ENCODE measurements around the gene VEPH1.

Gene VEPH1

GRCh38 chr3:157294491-157294890 is 208.7 kb downstream of the VEPH1 start:
- DNase-seq = no peak

GRCh38 chr3:157290766-157291165 is 212.4 kb downstream of the VEPH1 start:
- no peak for DNase-seq

GRCh38 chr3:157285966-157286365 is 217.2 kb downstream of the VEPH1 start:
- no peak for DNase-seq

- DNase-seq = no peak
Measured at GRCh38 chr3:157285141-157285540, 218.1 kb downstream of the VEPH1 start.

GRCh38 chr3:157284688-157285087 is 218.5 kb downstream of the VEPH1 start:
- no peak for DNase-seq

GRCh38 chr3:157282261-157283191 is 220.7 kb downstream of the VEPH1 start:
- no peak for DNase-seq

- no peak for DNase-seq
Measured at GRCh38 chr3:157280786-157281185, 222.4 kb downstream of the VEPH1 start.

GRCh38 chr3:157280354-157280753 is 222.9 kb downstream of the VEPH1 start:
- DNase-seq = no peak

- DNase-seq = no peak
Measured at GRCh38 chr3:157279237-157279636, 224.0 kb downstream of the VEPH1 start.

GRCh38 chr3:157276801-157277200 is 226.4 kb downstream of the VEPH1 start:
- DNase-seq = no peak

- no peak for DNase-seq
Measured at GRCh38 chr3:157275832-157276231, 227.4 kb downstream of the VEPH1 start.

- no peak for DNase-seq
Measured at GRCh38 chr3:157274644-157275137, 228.5 kb downstream of the VEPH1 start.

- no peak for DNase-seq
Measured at GRCh38 chr3:157271283-157271882, 231.8 kb downstream of the VEPH1 start.

- no peak for DNase-seq
Measured at GRCh38 chr3:157268026-157268425, 235.2 kb downstream of the VEPH1 start.

- DNase-seq = no peak
Measured at GRCh38 chr3:157265931-157266330, 237.3 kb downstream of the VEPH1 start.

- DNase-seq = no peak
Measured at GRCh38 chr3:157263027-157263426, 240.2 kb downstream of the VEPH1 start.

GRCh38 chr3:157261000-157261399 is 242.2 kb downstream of the VEPH1 start:
- DNase-seq = no peak

- no peak for DNase-seq
Measured at GRCh38 chr3:157259825-157260224, 243.4 kb downstream of the VEPH1 start.

GRCh38 chr3:157257101-157257500 is 246.1 kb downstream of the VEPH1 start:
- no peak for DNase-seq

GRCh38 chr3:157255797-157256196 is 247.4 kb downstream of the VEPH1 start:
- no peak for DNase-seq

GRCh38 chr3:157251685-157252084 is 251.5 kb downstream of the VEPH1 start:
- no peak for DNase-seq

- no peak for DNase-seq
Measured at GRCh38 chr3:157249606-157250005, 253.6 kb downstream of the VEPH1 start.

GRCh38 chr3:157248590-157249422 is 254.4 kb downstream of the VEPH1 start:
- DNase-seq = no peak

All from NCI-H1694 treated with DMSO at 0.1 percent for 48 hours (cell line).